ENCODE results near the gene ERCC5.

Gene ERCC5

GRCh38 chr13:102847272-102848234 is 1.7 kb downstream of the ERCC5 start:
- TF ChIP-seq EZH2phosphoT487 (IDR thresholded peaks at IDR 0.05; ENCODE audit: borderline replicate concordance, low read length): no peak
- TF ChIP-seq, protein P1, sequence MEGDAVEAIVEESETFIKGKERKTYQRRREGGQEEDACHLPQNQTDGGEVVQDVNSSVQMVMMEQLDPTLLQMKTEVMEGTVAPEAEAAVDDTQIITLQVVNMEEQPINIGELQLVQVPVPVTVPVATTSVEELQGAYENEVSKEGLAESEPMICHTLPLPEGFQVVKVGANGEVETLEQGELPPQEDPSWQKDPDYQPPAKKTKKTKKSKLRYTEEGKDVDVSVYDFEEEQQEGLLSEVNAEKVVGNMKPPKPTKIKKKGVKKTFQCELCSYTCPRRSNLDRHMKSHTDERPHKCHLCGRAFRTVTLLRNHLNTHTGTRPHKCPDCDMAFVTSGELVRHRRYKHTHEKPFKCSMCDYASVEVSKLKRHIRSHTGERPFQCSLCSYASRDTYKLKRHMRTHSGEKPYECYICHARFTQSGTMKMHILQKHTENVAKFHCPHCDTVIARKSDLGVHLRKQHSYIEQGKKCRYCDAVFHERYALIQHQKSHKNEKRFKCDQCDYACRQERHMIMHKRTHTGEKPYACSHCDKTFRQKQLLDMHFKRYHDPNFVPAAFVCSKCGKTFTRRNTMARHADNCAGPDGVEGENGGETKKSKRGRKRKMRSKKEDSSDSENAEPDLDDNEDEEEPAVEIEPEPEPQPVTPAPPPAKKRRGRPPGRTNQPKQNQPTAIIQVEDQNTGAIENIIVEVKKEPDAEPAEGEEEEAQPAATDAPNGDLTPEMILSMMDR (IDR thresholded peaks at IDR 0.05; ENCODE audit: low read depth, low read length, poor library complexity, severe bottlenecking): peak; percentile 77
- Histone ChIP-seq H3K79me2 (ENCODE audit: control insufficient read depth, low read length) (peaks cover 58% of the 10 kb centered on the region), H4K20me1 (ENCODE audit: control insufficient read depth, insufficient read depth, low read depth, low read length) (no peaks in the 10 kb centered on the region)

DNA sequence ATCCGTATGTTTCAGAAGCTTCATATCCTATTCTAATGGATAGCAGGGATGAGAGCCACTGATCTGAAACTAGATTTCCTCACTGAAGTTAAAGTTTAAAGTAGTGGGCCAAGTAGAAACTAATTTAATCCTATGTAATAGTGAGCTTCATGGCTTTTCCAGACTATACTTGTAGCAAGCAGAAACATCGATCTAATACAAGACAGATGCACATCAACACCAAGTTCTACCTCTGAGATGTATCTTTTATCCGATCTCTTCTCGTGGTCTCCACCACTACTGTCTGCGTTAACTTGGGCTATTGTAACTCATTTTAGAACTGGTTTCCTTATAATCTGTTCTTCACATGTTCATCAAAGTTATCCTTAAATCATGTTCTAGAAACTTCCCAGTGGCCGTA is 3.1 kb downstream of the ERCC5 start:
- Histone ChIP-seq H3K9me2 (replicated peaks; ENCODE audit: control insufficient read depth, low read length) (no peaks in the 10 kb centered on the region), H3K4me1 (ENCODE audit: control insufficient read depth, low read length) (peaks cover 17% of the 10 kb centered on the region), H3K4me3 (ENCODE audit: low read length) (no peak overlapping the region), H4K20me1 (ENCODE audit: control insufficient read depth, insufficient read depth, low read depth, low read length) (no peaks in the 10 kb centered on the region), H3K79me2 (ENCODE audit: control insufficient read depth, low read length) (peaks cover 58% of the 10 kb centered on the region), H3K27me3 (ENCODE audit: control insufficient read depth, low read length) (no peaks in the 10 kb centered on the region), H3K4me2 (ENCODE audit: low read length) (no peak overlapping the region), H3K36me3 (ENCODE audit: control insufficient read depth, low read length) (peaks cover 22% of the 10 kb centered on the region), H3K27ac (ENCODE audit: low read depth, low read length) (no peak overlapping the region), H3K9me3 (ENCODE audit: control insufficient read depth, insufficient read depth, low read length) (no peaks in the 10 kb centered on the region), H3F3A (ENCODE audit: control insufficient read depth, insufficient read depth) (peaks cover 9% of the 10 kb centered on the region; the same call in 1 of the 2 replicates)
- TF ChIP-seq EZH2phosphoT487 (IDR thresholded peaks at IDR 0.05; ENCODE audit: borderline replicate concordance, low read length): no peak
- TF ChIP-seq, protein P1 (IDR thresholded peaks at IDR 0.05; ENCODE audit: low read depth, low read length, poor library complexity, severe bottlenecking): no peak

More at GRCh38 chr13:102847272-102848234, 1.7 kb downstream of the ERCC5 start:
- peaks cover 9% of the 10 kb centered on the region; the same call in 1 of the 2 replicates for H3F3A ChIP-seq (ENCODE audit: control insufficient read depth, insufficient read depth)
- no peaks in the 10 kb centered on the region for H3K9me2 ChIP-seq (replicated peaks; ENCODE audit: control insufficient read depth, low read length)
- peaks cover 17% of the 10 kb centered on the region for H3K4me1 ChIP-seq (ENCODE audit: control insufficient read depth, low read length)
- peak overlapping the region; percentile 78 for H3K4me2 ChIP-seq (ENCODE audit: low read length)
- H3K4me3 ChIP-seq (ENCODE audit: low read length): peak overlapping the region; percentile 94
- H3K27me3 ChIP-seq (ENCODE audit: control insufficient read depth, low read length): no peaks in the 10 kb centered on the region
- H3K36me3 ChIP-seq (ENCODE audit: control insufficient read depth, low read length): peaks cover 12% of the 10 kb centered on the region
- H3K9me3 ChIP-seq (ENCODE audit: control insufficient read depth, insufficient read depth, low read length): no peaks in the 10 kb centered on the region
- peak overlapping the region; percentile 93 for H3K27ac ChIP-seq (ENCODE audit: low read depth, low read length)

DNA sequence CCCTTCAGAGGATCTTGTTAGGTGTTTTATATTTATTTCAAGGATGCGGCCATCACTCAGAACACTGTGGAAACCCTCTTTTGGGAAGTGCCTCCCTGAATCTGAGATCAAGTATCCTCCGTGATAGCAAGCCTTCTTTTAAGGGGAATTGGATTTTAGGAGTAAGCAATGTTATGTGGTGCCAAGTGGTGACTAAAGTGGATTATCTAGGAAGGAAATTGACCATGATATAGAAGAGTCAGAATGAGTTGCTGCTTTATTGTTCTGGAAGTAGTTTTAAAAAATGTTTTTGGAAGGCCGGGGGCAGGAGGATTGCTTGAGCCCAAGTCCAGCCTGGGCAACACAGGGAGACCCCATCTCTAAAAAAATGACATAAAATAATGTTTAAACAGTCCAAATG is 6.7 kb downstream of the ERCC5 start:
- no peaks in the 10 kb centered on the region for H4K20me1 ChIP-seq (ENCODE audit: control insufficient read depth, insufficient read depth, low read depth, low read length)
- no peaks in the 10 kb centered on the region for H3K9me3 ChIP-seq (ENCODE audit: control insufficient read depth, insufficient read depth, low read length)
- peaks cover 32% of the 10 kb centered on the region for H3K79me2 ChIP-seq (ENCODE audit: control insufficient read depth, low read length)
- TF ChIP-seq, protein P1 (IDR thresholded peaks at IDR 0.05; ENCODE audit: low read depth, low read length, poor library complexity, severe bottlenecking): no peak
- TF ChIP-seq EZH2phosphoT487 (IDR thresholded peaks at IDR 0.05; ENCODE audit: borderline replicate concordance, low read length): no peak
- no peaks in the 10 kb centered on the region for H3K9me2 ChIP-seq (replicated peaks; ENCODE audit: control insufficient read depth, low read length)
- peaks cover 8% of the 10 kb centered on the region for H3K4me1 ChIP-seq (ENCODE audit: control insufficient read depth, low read length)
- no peaks in the 10 kb centered on the region for H3K27me3 ChIP-seq (ENCODE audit: control insufficient read depth, low read length)
- no peak overlapping the region for H3K27ac ChIP-seq (ENCODE audit: low read depth, low read length)
- no peak overlapping the region for H3K4me2 ChIP-seq (ENCODE audit: low read length)
- H3F3A ChIP-seq (ENCODE audit: control insufficient read depth, insufficient read depth): no peaks in the 10 kb centered on the region
- H3K4me3 ChIP-seq (ENCODE audit: low read length): no peak overlapping the region
- H3K36me3 ChIP-seq (ENCODE audit: control insufficient read depth, low read length): peaks cover 49% of the 10 kb centered on the region

Data from DOHH2 (cell line).